ENCODE results near the gene TMEM233. TPM values are rescaled to one million over a fixed set of nuclear protein-coding genes. Genes with fewer than 3 reads are reported as not detected.

Gene TMEM233
- total and polyA plus RNA-seq, 10 of the 15 experiments (the other 5 are each of a cell fraction or from before 2014, with no cell fraction given) = not detected

- TF ChIP-seq HSF1 (IDR thresholded peaks at IDR 0.05; ENCODE audit: low read depth, low read length) = no peak
- TF ChIP-seq ATF3 (IDR thresholded peaks at IDR 0.05; ENCODE audit: borderline replicate concordance, extremely low read depth, low read depth, low read length) = no peak
These were observed 21.1 kb downstream of the TMEM233 start (continued) for GRCh38 chr12:119614705-119615104.

GRCh38 chr12:119615518-119616475, 22.2 kb downstream of the TMEM233 start:
- Histone ChIP-seq H3K4me2 (ENCODE audit: control insufficient read depth, insufficient read depth) (no peak overlapping the region), H2AFZ (ENCODE audit: control insufficient read depth, low read depth, low read length) (no peak overlapping the region), H3K79me2 (ENCODE audit: control insufficient read depth, insufficient read depth, low read length) (no peaks in the 10 kb centered on the region), H3K27me3 (replicated peaks in 1 of 2; ENCODE audit: control insufficient read depth in 2 of 2, insufficient read depth in 2 of 2, low read length in 1 of 2) (no peaks in the 10 kb centered on the region), H4K20me1 (ENCODE audit: control insufficient read depth, insufficient read depth) (no peaks in the 10 kb centered on the region), H3K27ac (ENCODE audit: control insufficient read depth, insufficient read depth) (no peak overlapping the region), H3K4me3 (no peak overlapping the region), H3K4me1 (ENCODE audit: control insufficient read depth, insufficient read depth, low read length) (no peaks in the 10 kb centered on the region), H3K9ac (ENCODE audit: control insufficient read depth, insufficient read depth, low read length) (no peak overlapping the region), H3K36me3 (ENCODE audit: control insufficient read depth in 2 of 2, insufficient read depth in 2 of 2, low read length in 1 of 2) (no peaks in the 10 kb centered on the region), H3K9me3 (replicated peaks; ENCODE audit: control insufficient read depth, insufficient read depth, low read length) (no peaks in the 10 kb centered on the region; the same call in 2 of the 3 replicates)
- no peak for DNase-seq (ENCODE audit: low read depth, low spot score)
- CTCF ChIA-PET = interaction anchor here (2.0 kb wide), 1 partner anchor 33 kb away, joined by 4 read pairs; no protein-coding TSS in a partner anchor
- FAIRE-seq = no peak
- in situ Hi-C loops (cut with MboI) = no loop called here
- WGBS (ENCODE audit: insufficient coverage, insufficient replicate concordance, low lambda C conversion rate, missing lambda C conversion rate) = 26% methylated on average over 9 of the region's 9 CpGs
- RAD21 ChIA-PET (ENCODE audit: unreplicated experiment) = no interaction called here
- intact Hi-C loops (cut with micrococcal nuclease; ENCODE audit: unreplicated experiment) = no loop called here
- POLR2A ChIA-PET = no interaction called here
- BruUV-seq (replicated peaks) = no TSS peak
- SMC1A ChIA-PET (ENCODE audit: uncharacterized antibody, unreplicated experiment) = no interaction called here
- ATAC-seq = no peak
- TF ChIP-seq ATF7 (IDR thresholded peaks at IDR 0.05; ENCODE audit: low read depth) (no peak), JUNB (IDR thresholded peaks at IDR 0.05) (no peak), ZNF274 (IDR thresholded peaks at IDR 0.05; ENCODE audit: insufficient read depth, insufficient read length) (no peak), CUX1 (IDR thresholded peaks at IDR 0.05; ENCODE audit: insufficient replicate concordance, low read depth, low read length) (no peak), BMI1 (IDR thresholded peaks at IDR 0.05; ENCODE audit: borderline replicate concordance) (no peak), IRF5 (IDR thresholded peaks at IDR 0.05; ENCODE audit: borderline replicate concordance) (no peak), HDGF (IDR thresholded peaks at IDR 0.05) (no peak), NRF1 (conservative IDR thresholded peaks at IDR 0.05; ENCODE audit: low read depth, low read length) (no peak), CBX5 (IDR thresholded peaks at IDR 0.05; ENCODE audit: low read depth) (no peak)

All from GM12878 (cell line).